Activated CD8-positive, alpha-beta memory T cell treated with anti-CD3 and anti-CD28 coated beads, Interleukin-2, amount 10 ng/mL, durations not matched to agents 7 days and 5 days (primary cell): Measurements from ENCODE around the gene DROSHA. TPM values are rescaled to one million over a fixed set of nuclear protein-coding genes. Genes with fewer than 3 reads are reported as not detected.

Experiments
- ATAC-seq: fragments of 150-1000 bp; cut with Tn5 transposase; one replicate; pipeline ENCODE4 v1.10.0; 2021; ENCODE audit warnings: moderate library complexity
- CTCF ChIA-PET: fragments of 350-600 bp; sonication (Branson Sonifier 250); formaldehyde crosslinking; loops from one replicate; lab custom pipeline; 2021; ENCODE audit warnings: antibody characterized with exemption; lab: Charles Lee
- DNase-seq: peaks from one replicate; pipeline ENCODE4 v3.0.0-alpha.2; 2020
- H3K27ac Mint-ChIP-seq: one replicate; pipeline ENCODE4 v1.8.0; 2021; ENCODE audit warnings: mild to moderate bottlenecking, mixed read lengths
- H3K27me3 Mint-ChIP-seq: one replicate; pipeline ENCODE4 v1.8.0; 2021; ENCODE audit warnings: mixed read lengths
- H3K36me3 Mint-ChIP-seq: one replicate; pipeline ENCODE4 v1.8.0; 2021; ENCODE audit warnings: mild to moderate bottlenecking, mixed read lengths
- H3K4me1 Mint-ChIP-seq: one replicate; pipeline ENCODE4 v1.8.0; 2021; ENCODE audit warnings: mixed read lengths
- H3K4me3 Mint-ChIP-seq: one replicate; pipeline ENCODE4 v1.8.0; 2021; ENCODE audit warnings: mild to moderate bottlenecking, moderate library complexity, mixed read lengths
- H3K9me3 Mint-ChIP-seq: one replicate; pipeline ENCODE4 v1.8.0; 2022; ENCODE audit warnings: low read depth, mixed read lengths
- total RNA-seq, 2 experiments: library from RNA; stranded (reverse); gene quantifications; one replicate each; pipeline ENCODE4 v1.2.3, GENCODE V29; 2021

The DROSHA gene
- total RNA-seq, 2 experiments from 2014 or later: 73.2 to 76.3 TPM

GRCh38 chr5:31476738-31477141 lies 55.2 kb downstream of the DROSHA start:
- Mint-ChIP-seq H3K27me3 (no peaks in the 10 kb centered on the region), H3K4me1 (no peaks in the 10 kb centered on the region), H3K4me3 (no peak overlapping the region), H3K9me3 (no peaks in the 10 kb centered on the region), H3K27ac (no peak overlapping the region), H3K36me3 (peaks cover 40% of the 10 kb centered on the region)
- CTCF ChIA-PET: no interaction called here
- DNase-seq: no peak
- ATAC-seq: no peak

GRCh38 chr5:31471916-31472315 lies 60.0 kb downstream of the DROSHA start:
- H3K27ac Mint-ChIP-seq: no peak overlapping the region
- ATAC-seq (no peak), DNase-seq (no peak)
- CTCF ChIA-PET: no interaction called here
- peaks cover 53% of the 10 kb centered on the region for H3K36me3 Mint-ChIP-seq
- H3K9me3 Mint-ChIP-seq: no peaks in the 10 kb centered on the region
- no peak overlapping the region for H3K4me3 Mint-ChIP-seq
- H3K4me1 Mint-ChIP-seq: no peaks in the 10 kb centered on the region
- H3K27me3 Mint-ChIP-seq: no peaks in the 10 kb centered on the region

- Mint-ChIP-seq H3K36me3 (peaks cover 57% of the 10 kb centered on the region), H3K4me1 (no peaks in the 10 kb centered on the region), H3K4me3 (no peak overlapping the region), H3K27me3 (no peaks in the 10 kb centered on the region), H3K9me3 (no peaks in the 10 kb centered on the region), H3K27ac (no peak overlapping the region)
- CTCF ChIA-PET: no interaction called here
- ATAC-seq (no peak), DNase-seq (no peak)
Observed at GRCh38 chr5:31471040-31471439, 60.9 kb downstream of the DROSHA start.

GRCh38 chr5:31470608-31471007 lies 61.3 kb downstream of the DROSHA start:
- no peak overlapping the region for H3K4me3 Mint-ChIP-seq
- DNase-seq (no peak), ATAC-seq (no peak)
- no peak overlapping the region for H3K27ac Mint-ChIP-seq
- peaks cover 1% of the 10 kb centered on the region for H3K9me3 Mint-ChIP-seq
- CTCF ChIA-PET: no interaction called here
- H3K4me1 Mint-ChIP-seq: no peaks in the 10 kb centered on the region
- peaks cover 58% of the 10 kb centered on the region for H3K36me3 Mint-ChIP-seq
- no peaks in the 10 kb centered on the region for H3K27me3 Mint-ChIP-seq

GRCh38 chr5:31469886-31470285 lies 62.0 kb downstream of the DROSHA start:
- no peaks in the 10 kb centered on the region for H3K4me1 Mint-ChIP-seq
- ATAC-seq (no peak), DNase-seq (no peak)
- H3K4me3 Mint-ChIP-seq: no peak overlapping the region
- H3K27me3 Mint-ChIP-seq: no peaks in the 10 kb centered on the region
- H3K9me3 Mint-ChIP-seq: peaks cover 2% of the 10 kb centered on the region
- H3K36me3 Mint-ChIP-seq: peaks cover 61% of the 10 kb centered on the region
- CTCF ChIA-PET: no interaction called here
- H3K27ac Mint-ChIP-seq: no peak overlapping the region

- no peaks in the 10 kb centered on the region for H3K4me1 Mint-ChIP-seq
- H3K9me3 Mint-ChIP-seq: peaks cover 2% of the 10 kb centered on the region
- CTCF ChIA-PET: no interaction called here
- no peaks in the 10 kb centered on the region for H3K27me3 Mint-ChIP-seq
- ATAC-seq (no peak), DNase-seq (no peak)
- peaks cover 63% of the 10 kb centered on the region for H3K36me3 Mint-ChIP-seq
- H3K4me3 Mint-ChIP-seq: no peak overlapping the region
- no peak overlapping the region for H3K27ac Mint-ChIP-seq
Observed at GRCh38 chr5:31469466-31469865, 62.4 kb downstream of the DROSHA start.

- no peaks in the 10 kb centered on the region for H3K27me3 Mint-ChIP-seq
- H3K4me3 Mint-ChIP-seq: no peak overlapping the region
- peaks cover 9% of the 10 kb centered on the region for H3K9me3 Mint-ChIP-seq
- CTCF ChIA-PET: no interaction called here
- no peaks in the 10 kb centered on the region for H3K4me1 Mint-ChIP-seq
- ATAC-seq (no peak), DNase-seq (no peak)
- no peak overlapping the region for H3K27ac Mint-ChIP-seq
- peaks cover 80% of the 10 kb centered on the region for H3K36me3 Mint-ChIP-seq
Observed at GRCh38 chr5:31465291-31465690, 66.6 kb downstream of the DROSHA start.

- ATAC-seq: no peak
Observed at GRCh38 chr5:31464081-31464480, 67.8 kb downstream of the DROSHA start.

GRCh38 chr5:31463351-31463750 lies 68.5 kb downstream of the DROSHA start:
- ATAC-seq (no peak), DNase-seq (no peak)
- Mint-ChIP-seq H3K27ac (no peak overlapping the region), H3K27me3 (no peaks in the 10 kb centered on the region), H3K4me3 (no peak overlapping the region), H3K9me3 (peaks cover 13% of the 10 kb centered on the region), H3K36me3 (peaks cover 87% of the 10 kb centered on the region), H3K4me1 (no peaks in the 10 kb centered on the region)
- CTCF ChIA-PET: no interaction called here

More at GRCh38 chr5:31464081-31464480, 67.8 kb downstream of the DROSHA start:
- DNase-seq: no peak
- CTCF ChIA-PET: no interaction called here
- H3K9me3 Mint-ChIP-seq: peaks cover 13% of the 10 kb centered on the region
- H3K27ac Mint-ChIP-seq: no peak overlapping the region
- H3K4me3 Mint-ChIP-seq: no peak overlapping the region
- no peaks in the 10 kb centered on the region for H3K4me1 Mint-ChIP-seq
- no peaks in the 10 kb centered on the region for H3K27me3 Mint-ChIP-seq
- H3K36me3 Mint-ChIP-seq: peaks cover 87% of the 10 kb centered on the region

GRCh38 chr5:31459594-31459993 lies 72.3 kb downstream of the DROSHA start:
- DNase-seq (no peak), ATAC-seq (no peak)
- no peak overlapping the region for H3K4me3 Mint-ChIP-seq
- no peaks in the 10 kb centered on the region for H3K4me1 Mint-ChIP-seq
- H3K27ac Mint-ChIP-seq: no peak overlapping the region
- peaks cover 86% of the 10 kb centered on the region for H3K36me3 Mint-ChIP-seq
- no peaks in the 10 kb centered on the region for H3K27me3 Mint-ChIP-seq
- H3K9me3 Mint-ChIP-seq: peaks cover 17% of the 10 kb centered on the region
- CTCF ChIA-PET: no interaction called here

GRCh38 chr5:31455172-31455571 lies 76.7 kb downstream of the DROSHA start:
- CTCF ChIA-PET: no interaction called here
- H3K9me3 Mint-ChIP-seq: peaks cover 9% of the 10 kb centered on the region
- DNase-seq: no peak
- peaks cover 67% of the 10 kb centered on the region for H3K36me3 Mint-ChIP-seq
- no peak for ATAC-seq
- no peak overlapping the region for H3K27ac Mint-ChIP-seq
- H3K4me3 Mint-ChIP-seq: no peak overlapping the region
- H3K27me3 Mint-ChIP-seq: no peaks in the 10 kb centered on the region
- no peaks in the 10 kb centered on the region for H3K4me1 Mint-ChIP-seq

GRCh38 chr5:31453522-31453921 lies 78.4 kb downstream of the DROSHA start:
- Mint-ChIP-seq H3K9me3 (peaks cover 5% of the 10 kb centered on the region), H3K4me3 (no peak overlapping the region), H3K4me1 (no peaks in the 10 kb centered on the region), H3K36me3 (peaks cover 68% of the 10 kb centered on the region), H3K27ac (no peak overlapping the region), H3K27me3 (no peaks in the 10 kb centered on the region)
- CTCF ChIA-PET: no interaction called here
- DNase-seq (no peak), ATAC-seq (no peak)

- Mint-ChIP-seq H3K36me3 (peaks cover 68% of the 10 kb centered on the region), H3K27ac (no peak overlapping the region), H3K27me3 (no peaks in the 10 kb centered on the region)
Observed at GRCh38 chr5:31452314-31452713, 79.6 kb downstream of the DROSHA start.

GRCh38 chr5:31449962-31450361 lies 81.9 kb downstream of the DROSHA start:
- H3K4me3 Mint-ChIP-seq: no peak overlapping the region
- H3K36me3 Mint-ChIP-seq: peaks cover 68% of the 10 kb centered on the region
- DNase-seq (no peak), ATAC-seq (no peak)
- no peaks in the 10 kb centered on the region for H3K27me3 Mint-ChIP-seq
- H3K27ac Mint-ChIP-seq: no peak overlapping the region
- no peaks in the 10 kb centered on the region for H3K4me1 Mint-ChIP-seq
- CTCF ChIA-PET: no interaction called here
- H3K9me3 Mint-ChIP-seq: peaks cover 3% of the 10 kb centered on the region

More at GRCh38 chr5:31452314-31452713, 79.6 kb downstream of the DROSHA start:
- H3K9me3 Mint-ChIP-seq: peaks cover 5% of the 10 kb centered on the region
- no peak overlapping the region for H3K4me3 Mint-ChIP-seq
- no peaks in the 10 kb centered on the region for H3K4me1 Mint-ChIP-seq
- DNase-seq: no peak
- no peak for ATAC-seq
- CTCF ChIA-PET: no interaction called here

GRCh38 chr5:31449174-31449573 lies 82.7 kb downstream of the DROSHA start:
- ATAC-seq (no peak), DNase-seq (no peak)
- Mint-ChIP-seq H3K4me1 (no peaks in the 10 kb centered on the region), H3K36me3 (peaks cover 71% of the 10 kb centered on the region), H3K9me3 (peaks cover 2% of the 10 kb centered on the region), H3K27ac (no peak overlapping the region), H3K4me3 (no peak overlapping the region), H3K27me3 (no peaks in the 10 kb centered on the region)
- CTCF ChIA-PET: no interaction called here
